ENCODE measurements around the gene RALGPS1.

RALGPS1 gene

GRCh38 chr9:127058011-127058644 lies 143.5 kb downstream of the RALGPS1 start:
- no peaks in the 10 kb centered on the region for H3K9me3 Mint-ChIP-seq
- DNase-seq (ENCODE audit: low spot score): no peak
- H3K27me3 Mint-ChIP-seq (ENCODE audit: low read depth): peaks cover 2% of the 10 kb centered on the region
- no peaks in the 10 kb centered on the region for H3K36me3 Mint-ChIP-seq (ENCODE audit: low read depth)
- H3K27ac Mint-ChIP-seq: no peak overlapping the region
- H3K4me3 Mint-ChIP-seq: no peak overlapping the region
- peaks cover 10% of the 10 kb centered on the region for H3K4me1 Mint-ChIP-seq (ENCODE audit: low read depth)

- Mint-ChIP-seq H3K27ac (no peak overlapping the region), H3K4me1 (ENCODE audit: low read depth) (peaks cover 10% of the 10 kb centered on the region), H3K4me3 (no peak overlapping the region), H3K27me3 (ENCODE audit: low read depth) (peaks cover 2% of the 10 kb centered on the region), H3K36me3 (ENCODE audit: low read depth) (no peaks in the 10 kb centered on the region), H3K9me3 (no peaks in the 10 kb centered on the region)
- no peak for DNase-seq (ENCODE audit: low spot score)
Measured at GRCh38 chr9:127058645-127059021, 144.1 kb downstream of the RALGPS1 start.

DNA sequence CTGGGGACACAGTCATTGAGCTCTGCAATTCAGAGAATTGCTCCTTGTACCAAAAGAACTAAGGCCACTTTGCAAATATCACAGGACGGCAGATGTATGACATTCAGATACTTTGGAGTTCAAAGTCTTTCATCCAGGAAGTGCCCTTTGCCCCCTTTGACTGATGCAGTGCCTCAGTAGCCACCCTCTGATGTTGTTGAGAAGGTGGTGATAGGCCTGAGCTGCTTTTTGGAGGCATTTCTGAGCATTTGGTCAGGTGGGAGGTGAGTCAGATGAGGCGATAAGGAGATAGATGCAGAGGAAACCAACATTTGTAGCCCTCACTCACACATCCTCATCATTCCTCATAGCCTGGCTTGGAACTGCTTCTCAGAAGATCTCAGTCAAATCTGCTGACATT lies 144.4 kb downstream of the RALGPS1 start:
- Mint-ChIP-seq H3K4me3 (no peak overlapping the region), H3K36me3 (ENCODE audit: low read depth) (no peaks in the 10 kb centered on the region), H3K4me1 (ENCODE audit: low read depth) (peaks cover 10% of the 10 kb centered on the region), H3K9me3 (no peaks in the 10 kb centered on the region), H3K27ac (no peak overlapping the region), H3K27me3 (ENCODE audit: low read depth) (peaks cover 4% of the 10 kb centered on the region)
- no peak for DNase-seq (ENCODE audit: low spot score)

- Mint-ChIP-seq H3K27ac (no peak overlapping the region), H3K4me3 (no peak overlapping the region), H3K27me3 (ENCODE audit: low read depth) (peaks cover 10% of the 10 kb centered on the region), H3K36me3 (ENCODE audit: low read depth) (no peaks in the 10 kb centered on the region), H3K4me1 (ENCODE audit: low read depth) (peaks cover 10% of the 10 kb centered on the region), H3K9me3 (no peaks in the 10 kb centered on the region)
- DNase-seq (ENCODE audit: low spot score): no peak
Measured at GRCh38 chr9:127059765-127060361, 145.3 kb downstream of the RALGPS1 start.

DNA sequence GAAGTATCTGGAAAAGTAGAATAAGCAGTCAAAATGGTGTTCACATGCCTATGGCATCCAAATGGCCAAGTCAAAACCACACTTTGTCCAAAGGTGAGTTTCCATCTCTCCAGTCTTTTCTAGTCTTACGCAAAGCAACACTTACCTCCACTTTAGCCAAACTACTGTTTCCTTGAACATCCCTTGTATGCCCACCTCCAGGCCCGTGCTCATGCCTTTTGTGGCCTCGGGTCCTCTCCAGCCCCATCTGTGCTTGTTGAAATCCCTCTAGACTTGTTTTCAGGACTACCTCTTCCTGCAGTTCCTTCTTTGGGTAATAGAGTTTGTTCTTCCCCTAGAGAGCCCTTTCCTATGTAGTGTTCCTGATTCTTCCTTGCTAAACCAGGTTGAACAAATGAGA lies 146.8 kb downstream of the RALGPS1 start:
- no peak for DNase-seq (ENCODE audit: low spot score)
- Mint-ChIP-seq H3K4me1 (ENCODE audit: low read depth) (peaks cover 10% of the 10 kb centered on the region), H3K27me3 (ENCODE audit: low read depth) (peaks cover 10% of the 10 kb centered on the region), H3K4me3 (no peak overlapping the region), H3K36me3 (ENCODE audit: low read depth) (no peaks in the 10 kb centered on the region), H3K27ac (no peak overlapping the region), H3K9me3 (no peaks in the 10 kb centered on the region)

DNA sequence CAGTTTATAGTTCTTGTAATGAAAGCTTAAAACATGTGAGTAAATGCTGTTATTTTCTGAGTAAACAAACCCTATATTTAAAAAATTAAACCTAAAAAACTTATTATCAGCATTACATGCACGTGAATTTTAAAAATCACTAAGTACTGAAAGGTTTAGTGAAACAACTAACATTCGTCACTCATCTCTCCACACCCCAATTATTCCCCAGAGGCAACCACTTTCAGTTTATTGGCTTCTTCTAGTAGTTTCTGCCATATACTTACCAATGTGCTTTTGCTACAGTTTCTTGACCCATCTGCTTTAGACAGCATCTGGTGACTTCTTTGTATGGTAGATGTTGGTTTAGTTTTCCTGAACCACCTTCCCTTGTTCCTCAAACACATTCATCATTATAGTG lies 149.8 kb downstream of the RALGPS1 start:
- Mint-ChIP-seq H3K36me3 (ENCODE audit: low read depth) (no peaks in the 10 kb centered on the region), H3K4me3 (no peak overlapping the region)

DNA sequence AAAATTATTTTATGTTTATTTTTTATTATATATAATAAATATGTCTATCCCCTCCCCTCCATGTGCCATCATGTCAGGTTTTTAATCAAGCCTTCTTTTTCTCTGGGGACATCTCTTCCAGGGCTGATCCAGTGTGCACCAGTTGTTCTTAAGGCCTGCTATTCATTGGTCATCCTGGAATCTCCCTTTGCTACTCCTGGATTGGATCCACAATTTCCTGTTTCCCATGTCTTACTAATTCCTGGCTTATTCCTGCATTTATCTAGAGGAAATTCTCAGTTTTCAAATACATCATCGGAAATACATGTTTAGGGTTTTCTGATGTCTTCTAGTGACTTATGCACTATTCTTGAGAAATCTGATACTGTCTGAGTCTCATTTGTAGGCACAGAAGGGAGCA lies 151.0 kb downstream of the RALGPS1 start:
- no peak for DNase-seq (ENCODE audit: low spot score)
- H3K4me3 Mint-ChIP-seq: no peak overlapping the region
- peaks cover 13% of the 10 kb centered on the region for H3K27me3 Mint-ChIP-seq (ENCODE audit: low read depth)
- H3K4me1 Mint-ChIP-seq (ENCODE audit: low read depth): no peaks in the 10 kb centered on the region
- H3K27ac Mint-ChIP-seq: no peak overlapping the region
- no peaks in the 10 kb centered on the region for H3K36me3 Mint-ChIP-seq (ENCODE audit: low read depth)
- no peaks in the 10 kb centered on the region for H3K9me3 Mint-ChIP-seq

More for the DNA sequence above, 149.8 kb downstream of the RALGPS1 start:
- Mint-ChIP-seq H3K4me1 (ENCODE audit: low read depth) (peaks cover 5% of the 10 kb centered on the region), H3K27me3 (ENCODE audit: low read depth) (peaks cover 11% of the 10 kb centered on the region), H3K9me3 (no peaks in the 10 kb centered on the region), H3K27ac (no peak overlapping the region)
- DNase-seq (ENCODE audit: low spot score): no peak

- Mint-ChIP-seq H3K4me3 (no peak overlapping the region), H3K36me3 (ENCODE audit: low read depth) (no peaks in the 10 kb centered on the region), H3K27me3 (ENCODE audit: low read depth) (peaks cover 12% of the 10 kb centered on the region), H3K4me1 (ENCODE audit: low read depth) (no peaks in the 10 kb centered on the region), H3K27ac (no peak overlapping the region), H3K9me3 (peaks cover 3% of the 10 kb centered on the region)
- DNase-seq (ENCODE audit: low spot score): no peak
Measured at GRCh38 chr9:127066060-127066850, 151.7 kb downstream of the RALGPS1 start.

DNA sequence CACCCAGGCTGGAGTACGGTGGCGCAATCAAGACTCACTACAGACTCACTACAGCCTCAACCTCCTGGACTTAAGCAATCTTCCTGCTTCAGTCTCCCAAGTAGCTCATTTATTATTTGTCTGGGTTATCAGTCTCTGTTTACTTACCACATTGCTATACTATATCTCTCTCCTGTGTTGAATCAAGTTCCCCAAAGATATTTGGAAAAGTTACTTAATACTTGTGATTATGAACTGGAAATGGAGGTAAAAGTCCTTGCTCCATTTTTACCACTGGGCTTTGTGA lies 152.2 kb downstream of the RALGPS1 start:
- no peak for DNase-seq (ENCODE audit: low spot score)
- no peaks in the 10 kb centered on the region for H3K4me1 Mint-ChIP-seq (ENCODE audit: low read depth)
- H3K36me3 Mint-ChIP-seq (ENCODE audit: low read depth): no peaks in the 10 kb centered on the region
- peaks cover 12% of the 10 kb centered on the region for H3K27me3 Mint-ChIP-seq (ENCODE audit: low read depth)
- H3K27ac Mint-ChIP-seq: no peak overlapping the region
- H3K9me3 Mint-ChIP-seq: peaks cover 9% of the 10 kb centered on the region
- H3K4me3 Mint-ChIP-seq: no peak overlapping the region

DNA sequence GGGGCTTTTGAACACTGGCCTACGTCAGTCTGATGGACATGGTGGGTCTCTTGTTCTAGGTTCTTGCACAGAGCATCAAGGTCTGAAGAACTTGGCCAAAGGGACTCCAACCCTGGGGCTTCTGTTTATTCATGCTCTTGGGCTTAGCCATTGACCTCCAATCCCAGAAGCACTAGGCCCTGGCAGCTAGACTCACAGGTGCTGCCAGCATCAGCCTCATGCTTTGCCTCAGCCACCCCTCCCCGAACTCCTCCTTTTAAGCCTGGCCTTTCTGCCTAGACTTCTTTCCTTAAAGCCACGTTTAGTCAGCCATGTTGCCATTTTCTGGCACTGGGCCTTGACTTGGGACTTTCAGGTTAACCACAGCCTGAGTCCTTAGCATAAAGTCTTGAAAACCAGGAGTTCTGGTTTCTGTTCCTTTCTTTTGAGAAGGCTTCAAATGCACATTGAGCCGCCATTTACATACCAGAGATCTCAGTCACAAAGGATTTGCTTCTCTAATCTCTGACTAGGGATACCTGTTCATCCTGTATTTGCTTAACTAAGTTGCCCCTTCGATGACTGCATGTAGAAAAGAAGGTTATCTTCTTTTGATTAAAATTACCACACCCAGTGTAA lies 153.1 kb downstream of the RALGPS1 start:
- peaks cover 19% of the 10 kb centered on the region for H3K27me3 Mint-ChIP-seq (ENCODE audit: low read depth)
- no peak for DNase-seq (ENCODE audit: low spot score)
- H3K27ac Mint-ChIP-seq: no peak overlapping the region
- H3K4me3 Mint-ChIP-seq: no peak overlapping the region
- no peaks in the 10 kb centered on the region for H3K36me3 Mint-ChIP-seq (ENCODE audit: low read depth)
- H3K4me1 Mint-ChIP-seq (ENCODE audit: low read depth): no peaks in the 10 kb centered on the region
- H3K9me3 Mint-ChIP-seq: peaks cover 16% of the 10 kb centered on the region

GRCh38 chr9:127074561-127075548 lies 160.3 kb downstream of the RALGPS1 start:
- no peak for DNase-seq (ENCODE audit: low spot score)
- no peaks in the 10 kb centered on the region for H3K36me3 Mint-ChIP-seq (ENCODE audit: low read depth)
- H3K27ac Mint-ChIP-seq: no peak overlapping the region
- no peak overlapping the region for H3K4me3 Mint-ChIP-seq
- peaks cover 16% of the 10 kb centered on the region for H3K9me3 Mint-ChIP-seq
- H3K4me1 Mint-ChIP-seq (ENCODE audit: low read depth): peaks cover 3% of the 10 kb centered on the region
- peaks cover 51% of the 10 kb centered on the region for H3K27me3 Mint-ChIP-seq (ENCODE audit: low read depth)

DNA sequence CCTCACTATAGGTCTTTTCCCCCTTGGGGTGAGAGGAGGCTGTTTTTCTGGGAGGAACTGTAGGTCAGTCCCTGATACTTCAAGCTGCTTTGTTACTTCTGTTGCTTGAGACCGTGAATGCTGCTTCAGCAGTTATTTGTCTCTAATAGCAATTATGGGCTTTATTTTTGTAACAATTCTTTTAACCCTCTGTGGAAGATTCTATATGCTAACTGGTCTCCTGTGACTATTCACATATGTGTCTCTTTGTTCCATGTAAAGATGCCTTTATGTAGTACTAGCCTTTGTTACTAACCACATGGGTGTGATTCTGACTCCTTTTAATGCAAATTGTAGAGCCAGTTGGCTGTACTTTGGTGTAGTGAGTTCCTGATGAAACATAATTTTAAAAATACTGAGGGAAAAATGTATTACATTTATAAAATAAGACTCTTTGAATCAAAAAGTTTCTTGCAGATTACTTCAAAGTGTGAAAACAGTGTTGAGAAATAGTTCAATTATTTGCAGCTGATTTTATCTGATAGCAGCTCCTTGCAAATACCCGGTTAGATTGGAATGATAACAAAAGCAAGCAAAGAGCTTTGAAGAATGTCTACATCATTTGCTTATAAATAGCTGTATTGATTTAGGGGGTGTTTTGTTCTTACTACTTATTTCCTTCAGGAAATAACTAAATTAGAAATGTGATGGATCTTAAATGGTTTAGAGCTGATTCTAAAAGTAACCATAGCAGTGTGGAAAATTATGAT lies 161.2 kb downstream of the RALGPS1 start:
- peaks cover 3% of the 10 kb centered on the region for H3K4me1 Mint-ChIP-seq (ENCODE audit: low read depth)
- no peak overlapping the region for H3K27ac Mint-ChIP-seq
- peaks cover 16% of the 10 kb centered on the region for H3K9me3 Mint-ChIP-seq
- peaks cover 50% of the 10 kb centered on the region for H3K27me3 Mint-ChIP-seq (ENCODE audit: low read depth)
- no peaks in the 10 kb centered on the region for H3K36me3 Mint-ChIP-seq (ENCODE audit: low read depth)
- DNase-seq (ENCODE audit: low spot score): no peak
- no peak overlapping the region for H3K4me3 Mint-ChIP-seq
